GM12878 (cell line): ENCODE data around the gene NHLRC4. TPM values are rescaled to one million over a fixed set of nuclear protein-coding genes. Genes with fewer than 3 reads are reported as not detected.

Experiments
- ATAC-seq: fragments of 200-7000 bp; cut with Tn5 transposase; 3 replicates; pipeline ENCODE4 v1.9.1; 2020; ENCODE audit warnings: mild to moderate bottlenecking, moderate library complexity
- BruUV-seq: library from RNA; stranded (reverse); fragments of 400-500 nt; replicated peaks from 2 replicates; lab custom pipeline; 2021; lab: Mats Ljungman, UMichigan
- CTCF ChIA-PET: fragments of 300-600 bp; sonication (Branson Sonifier 250); formaldehyde crosslinking; extraction: SDS; loops from one replicate; lab custom pipeline; 2021; ENCODE audit warnings: inconsistent platforms; lab: Yijun Ruan, JAX
- POLR2A ChIA-PET: fragments of 350-600 bp; formaldehyde crosslinking; extraction: SDS; loops from one replicate; lab custom pipeline; 2021; ENCODE audit warnings: inconsistent platforms; lab: Charles Lee
- RAD21 ChIA-PET: fragments of 300-600 bp; sonication (Branson Sonifier 250); formaldehyde crosslinking; loops from one replicate; lab custom pipeline; 2023; ENCODE audit warnings: antibody characterized with exemption; ENCODE audit not compliant: unreplicated experiment; lab: Charles Lee
- SMC1A ChIA-PET: fragments of 300-600 bp; sonication (Branson Sonifier 250); formaldehyde crosslinking; loops from one replicate; lab custom pipeline; 2023; ENCODE audit not compliant: unreplicated experiment, uncharacterized antibody; lab: Charles Lee
- DNase-seq: peaks from one replicate; pipeline ENCODE4 v3.0.0-alpha.2; 2011; ENCODE audit warnings: low read depth, low spot score
- FAIRE-seq: peaks from 3 replicates; lab custom pipeline; 2011; peaks lifted over from hg19 to GRCh38; lab: Jason Lieb, UNC
- H2AFZ ChIP-seq: 2 replicates; pipeline ENCODE4 v1.6.0; 2011; ENCODE audit warnings: low read depth, low read length, control low read depth; ENCODE audit not compliant: control insufficient read depth
- H3K27ac ChIP-seq: 2 replicates; pipeline ENCODE4 v1.5.1; 2011; ENCODE audit warnings: control low read depth; ENCODE audit not compliant: control insufficient read depth, insufficient read depth
- H3K27me3 ChIP-seq, 2 experiments: replicated peaks in 1 of 2; 2 replicates each; pipeline versions ENCODE4 v1.6.0 to v1.6.1; 2011; ENCODE audit warnings: low read length in 1 of 2; ENCODE audit not compliant: control insufficient read depth in 2 of 2, insufficient read depth in 2 of 2
- H3K36me3 ChIP-seq, 2 experiments: 2 replicates each; pipeline ENCODE4 v1.5.1; 2011; ENCODE audit warnings: low read length in 1 of 2; ENCODE audit not compliant: control insufficient read depth in 2 of 2, insufficient read depth in 2 of 2
- H3K4me1 ChIP-seq: 2 replicates; pipeline ENCODE4 v1.6.1; 2011; ENCODE audit warnings: mild to moderate bottlenecking, low read length, moderate library complexity, mixed read lengths; ENCODE audit not compliant: control insufficient read depth, insufficient read depth
- H3K4me2 ChIP-seq: 2 replicates; pipeline ENCODE4 v1.6.0; 2011; ENCODE audit warnings: control low read depth; ENCODE audit not compliant: control insufficient read depth, insufficient read depth
- H3K4me3 ChIP-seq: fragments of 200-600 bp; sonication (generic); 2 replicates; pipeline ENCODE4 v1.5.1; 2016
- H3K79me2 ChIP-seq: 2 replicates; pipeline ENCODE4 v1.6.0; 2011; ENCODE audit warnings: low read length; ENCODE audit not compliant: control insufficient read depth, insufficient read depth
- H3K9ac ChIP-seq: 2 replicates; pipeline ENCODE4 v1.8.0; 2011; ENCODE audit warnings: low read length, control low read depth, mixed read lengths; ENCODE audit not compliant: control insufficient read depth, insufficient read depth
- H3K9me3 ChIP-seq: replicated peaks from 3 replicates; pipeline ENCODE4 v1.5.1; 2011; ENCODE audit warnings: mild to moderate bottlenecking, low read length; ENCODE audit not compliant: control insufficient read depth, insufficient read depth
- H4K20me1 ChIP-seq: 2 replicates; pipeline ENCODE4 v1.6.0; 2011; ENCODE audit not compliant: control insufficient read depth, insufficient read depth
- PRDM15 ChIP-seq: fragments of 450-650 bp; formaldehyde crosslinking; IDR thresholded peaks from 2 replicates; pipeline ENCODE4 v1.4.0; 2020; ENCODE audit warnings: mild to moderate bottlenecking, moderate library complexity
- SMAD1 ChIP-seq: fragments of 450-650 bp; IDR thresholded peaks from 2 replicates; pipeline ENCODE4 v1.6.1; 2018; ENCODE audit warnings: mild to moderate bottlenecking, low read depth; ENCODE audit not compliant: partially characterized antibody
- SUZ12 ChIP-seq: fragments of 200-600 bp; sonication (generic); IDR thresholded peaks from one replicate; pipeline ENCODE4 v1.6.1; 2018; ENCODE audit warnings: antibody characterized with exemption, mild to moderate bottlenecking; ENCODE audit not compliant: unreplicated experiment
- WGBS: methylation state at CpG from one replicate; pipeline ENCODE4 v1.1.6; 2016; ENCODE audit warnings: low lambda C conversion rate; ENCODE audit not compliant: insufficient replicate concordance, insufficient coverage; ENCODE audit errors: missing lambda C conversion rate; 5-methylcytosine and 5-hydroxymethylcytosine counted together
- in situ Hi-C: fragments of 300-500 bp; cut with MboI; formaldehyde crosslinking; loops from 9 replicates; pipeline ENCODE4 v1.14.3; 2018; ENCODE audit warnings: mixed read lengths
- intact Hi-C: fragments of 100-400 bp; cut with micrococcal nuclease; formaldehyde crosslinking; loops from one replicate; pipeline ENCODE4 v1.14.2; 2022; ENCODE audit not compliant: unreplicated experiment
- polyA plus RNA-seq, 11 experiments: library from polyadenylated mRNA; depleted of rRNA in 4 of 11; unstranded in 6 of 11; stranded (reverse) in 5 of 11; fragments of >200 nt; fragmentation: Nextera tagmentation in 4 of 11; fragmentation: Illumina TruSeq in 1 of 11; extraction: Ambion mirVana in 4 of 11; extraction: Trizol in 1 of 11; gene quantifications; 1 replicate in 1 of 11; 2 replicates in 10 of 11; pipeline versions ENCODE4 v1.2.1 to v1.2.3, GENCODE V29; 2011 to 2016; ENCODE audit warnings: inconsistent platforms in 2 of 11, missing spikeins in 2 of 11, low read depth in 1 of 11
- total RNA-seq, 4 experiments: library from RNA; depleted of rRNA in 3 of 4; stranded (reverse); fragments of >200 nt in 3 of 4; fragmentation: Illumina TruSeq in 1 of 4; extraction: Trizol in 1 of 4; gene quantifications; 2 replicates each; pipeline versions ENCODE4 v1.2.1 to v1.2.3, GENCODE V29; 2013 to 2021

Gene NHLRC4
- total and polyA plus RNA-seq, 10 of the 15 experiments (the other 5 are each of a cell fraction or from before 2014, with no cell fraction given) = 0.07 to 1.1 (median 0.57) TPM; not detected in 3

- H3K27me3 ChIP-seq = peaks cover 4 to 9% of the 10 kb centered on the region in 2 experiments; a peak in 3 of 4 replicates
- H3K4me3 ChIP-seq = no peak overlapping the region
- H2AFZ ChIP-seq = no peak overlapping the region
- no peaks in the 10 kb centered on the region for H3K9me3 ChIP-seq
- ChIA-PET CTCF (no interaction called here), SMC1A (no interaction called here)
- H3K4me1 ChIP-seq = no peaks in the 10 kb centered on the region
- DNase-seq (no peak), FAIRE-seq (no peak), ATAC-seq (no peak)
- no TSS peak for BruUV-seq
- 43% methylated on average over 33 of the region's 54 CpGs for WGBS
- in situ Hi-C loops = no loop called here
- no peaks in the 10 kb centered on the region for H3K79me2 ChIP-seq
- H3K36me3 ChIP-seq = no peaks in the 10 kb centered on the region
- H4K20me1 ChIP-seq = no peaks in the 10 kb centered on the region
- no peak overlapping the region for H3K4me2 ChIP-seq
- H3K9ac ChIP-seq = no peak overlapping the region
- no peak for TF ChIP-seq SMAD1
- TF ChIP-seq PRDM15 = no peak
- peak; percentile 47 for TF ChIP-seq SUZ12
- TF ChIP-seq, all 136 proteins: peak for 1
- H3K27ac ChIP-seq = no peak overlapping the region
- POLR2A ChIA-PET = no interaction called here
- intact Hi-C loops = no loop called here
- RAD21 ChIA-PET = no interaction called here
Observed at GRCh38 chr16:560701-561412, 5.9 kb upstream of the NHLRC4 start.
